Loucy (cell line): ENCODE measurements around the gene ANKRD55.

Source experiments
- CTCF ChIP-seq: fragments of 200-600 bp; sonication (generic); conservative IDR thresholded peaks from 2 replicates; pipeline ENCODE4 v1.5.1; 2014; ENCODE audit warnings: mild to moderate bottlenecking, antibody characterized with exemption, low read length
- EZH2phosphoT487 ChIP-seq: fragments of 200-600 bp; IDR thresholded peaks from 2 replicates; pipeline ENCODE4 v1.6.1; 2018; ENCODE audit warnings: antibody characterized with exemption, mild to moderate bottlenecking, moderate library complexity, borderline replicate concordance

- TF ChIP-seq CTCF (no peak), EZH2phosphoT487 (no peak)
Observed at GRCh38 chr5:56076486-56076885, 156.6 kb downstream of the ANKRD55 start.
